MM.1S (cell line): ENCODE data around the gene MAP3K7CL.

Source experiments
- CTCF ChIP-seq: fragments of 300-600 bp; sonication (generic); IDR thresholded peaks from 2 replicates; pipeline ENCODE4 v1.5.1; 2016; ENCODE audit warnings: antibody characterized with exemption, low read length, mixed read lengths
- EZH2 ChIP-seq: fragments of 300-600 bp; sonication (generic); optimal IDR thresholded peaks from 2 replicates; pipeline ENCODE3; 2017; ENCODE audit warnings: low read depth, mild to moderate bottlenecking, antibody characterized with exemption, low read length, mixed read lengths
- EZH2phosphoT487 ChIP-seq: fragments of 300-600 bp; sonication (generic); IDR thresholded peaks from 2 replicates; pipeline ENCODE4 v1.6.1; 2018; ENCODE audit warnings: antibody characterized with exemption, low read length

- no peak for TF ChIP-seq CTCF
- TF ChIP-seq EZH2 = no peak
- no peak for TF ChIP-seq EZH2phosphoT487
These were observed 79.3 kb downstream of the MAP3K7CL start for GRCh38 chr21:29209696-29210095.
